Measurements from ENCODE around the gene GLYAT.

GLYAT gene

DNA sequence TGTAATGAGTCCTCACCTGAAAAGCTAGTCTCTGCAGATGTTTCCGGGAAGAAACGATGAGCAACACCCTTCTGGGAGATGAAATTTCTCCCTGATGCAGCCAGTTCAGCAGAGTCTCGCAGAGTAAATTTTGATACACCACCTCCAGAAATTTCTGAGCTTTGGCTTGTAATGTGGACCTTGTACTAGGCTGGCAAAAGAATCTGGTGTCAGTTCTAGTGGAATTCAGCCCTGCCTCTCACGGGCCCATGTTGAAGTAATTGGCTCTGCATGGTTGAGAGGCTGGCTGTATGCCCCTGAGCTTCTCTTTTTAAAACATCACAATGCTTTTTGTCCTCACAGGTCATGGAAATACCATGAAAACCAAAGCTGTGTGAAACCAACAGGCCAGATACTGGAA, at the start of gene GLYAT:
Gene GLYAT (minus strand): TSS at position 125 of the 400 bp plus-strand sequence. CDS start 7,447 bp downstream, outside the sequence.
- DNase-seq, result no peak

- no peak for DNase-seq
These were observed 49.6 kb upstream of the GLYAT start for GRCh38 chr11:58781345-58781744.

- DNase-seq, result no peak
These were observed 48.8 kb upstream of the GLYAT start for GRCh38 chr11:58780578-58780977.

GRCh38 chr11:58776891-58777710, 45.4 kb upstream of the GLYAT start:
- DNase-seq, result peak; percentile 73

DNA sequence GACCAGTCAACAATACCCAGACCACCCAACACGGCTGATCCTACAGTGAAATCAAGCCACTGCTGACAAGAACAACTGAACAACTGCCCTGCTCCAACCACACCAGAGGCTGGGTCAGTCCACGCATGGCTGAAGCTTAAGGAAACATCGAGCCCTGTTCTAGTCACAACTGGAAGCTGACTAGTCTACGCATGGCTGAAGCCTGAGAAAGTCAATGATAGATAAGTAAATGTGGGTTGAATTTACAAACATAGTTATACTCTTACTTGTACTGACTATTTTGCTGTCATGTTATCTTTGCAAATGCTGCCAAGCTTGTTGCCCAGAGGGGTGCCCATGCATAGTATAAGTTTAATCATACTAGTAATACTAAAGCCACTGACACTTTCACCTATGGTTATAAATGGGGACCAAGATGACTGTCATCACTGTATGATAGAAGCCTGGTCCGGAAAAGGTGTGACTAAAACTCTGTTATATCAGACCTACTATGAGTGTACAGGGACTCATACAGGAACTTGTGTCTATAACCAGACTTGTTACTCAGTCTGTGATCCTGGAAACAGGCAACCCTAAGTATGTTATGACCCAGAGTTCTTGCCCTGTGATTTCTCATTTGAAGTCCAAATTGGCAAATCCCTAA, 43.4 kb upstream of the GLYAT start:
- DNase-seq, result no peak

DNA sequence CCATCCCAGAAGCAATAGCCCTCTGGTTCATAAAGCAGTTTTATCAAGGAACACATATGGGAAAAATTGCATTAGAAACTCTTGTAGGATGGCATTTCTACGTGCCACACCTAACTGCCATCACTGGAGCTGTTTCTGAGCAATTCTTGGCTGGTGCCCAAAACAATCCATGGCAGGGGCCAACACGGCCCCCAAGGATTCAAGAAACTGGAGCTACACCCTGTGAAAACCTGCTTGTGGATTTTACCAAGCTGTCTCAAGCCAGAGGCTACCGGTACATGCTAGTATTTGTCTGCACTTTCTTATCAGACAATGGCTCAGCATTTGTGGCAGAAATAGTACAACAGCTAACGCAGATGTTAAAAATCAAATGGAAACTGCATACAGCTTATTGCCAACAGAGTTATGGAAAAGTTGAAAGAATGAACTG, 42.4 kb upstream of the GLYAT start:
- no peak for DNase-seq

DNA sequence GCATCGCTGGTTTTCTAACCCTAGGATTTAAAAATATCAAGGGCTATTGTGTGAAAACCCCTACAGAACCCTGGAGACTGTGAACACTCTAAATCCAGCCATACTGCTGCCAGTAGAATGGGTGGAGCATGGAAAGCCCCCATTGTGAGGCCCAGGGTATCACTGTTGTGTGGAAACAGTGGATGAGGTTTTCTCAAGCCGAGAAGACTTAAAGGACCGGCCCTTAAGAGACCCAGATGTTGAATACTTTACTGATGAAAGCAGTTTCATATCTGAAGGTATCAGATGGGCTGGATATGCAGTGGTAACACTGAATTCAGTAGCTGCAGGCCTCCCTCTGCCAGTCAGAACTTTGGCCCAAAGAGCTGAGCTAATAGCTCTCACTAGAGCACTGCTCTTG, 41.6 kb upstream of the GLYAT start:
- DNase-seq, result no peak

DNA sequence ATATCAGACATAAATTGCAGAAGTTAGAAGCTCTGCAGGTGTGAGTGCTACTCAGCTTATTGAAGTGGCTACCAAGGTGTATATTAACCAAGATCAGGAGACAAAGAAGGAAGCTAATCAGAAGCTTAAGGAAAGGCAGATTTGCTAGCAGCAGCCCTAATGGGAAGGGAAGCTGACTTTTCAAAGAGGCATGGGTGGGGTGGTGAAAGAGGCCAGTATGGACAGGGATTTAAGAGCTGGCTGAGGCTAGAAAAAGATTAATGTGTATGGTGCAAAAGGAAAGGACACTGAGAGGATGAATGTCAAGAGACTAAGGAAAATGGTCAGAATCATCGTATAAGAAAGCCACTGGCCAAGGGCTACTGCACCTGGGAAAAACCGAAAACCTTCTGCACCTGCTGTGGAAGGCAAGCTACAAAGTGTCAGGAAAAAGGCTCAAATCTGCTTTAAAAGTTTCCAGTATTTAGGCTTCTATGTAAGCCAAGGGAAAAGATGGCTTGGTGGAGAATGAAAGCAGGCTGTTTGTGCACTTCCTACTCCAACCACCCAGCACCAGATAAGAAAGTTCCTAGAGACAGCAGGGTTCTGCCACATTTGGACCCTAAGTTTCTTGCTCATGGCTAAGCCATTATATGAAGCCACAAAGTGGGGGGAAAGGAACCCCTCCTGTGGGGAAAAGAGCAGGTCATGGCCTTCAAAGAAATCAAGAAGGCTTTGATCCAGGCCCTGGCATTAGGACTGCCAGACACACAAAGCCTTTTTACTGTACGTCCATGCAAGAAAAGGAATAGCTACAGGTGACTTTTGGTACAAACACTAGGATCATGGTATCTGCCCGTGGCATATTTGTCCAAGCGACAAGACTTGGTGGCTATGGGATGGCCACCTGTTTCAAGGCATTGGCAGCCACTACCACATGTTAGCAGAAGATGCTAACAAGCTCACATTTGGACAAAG, 40.9 kb upstream of the GLYAT start:
- DNase-seq, result no peak

DNA sequence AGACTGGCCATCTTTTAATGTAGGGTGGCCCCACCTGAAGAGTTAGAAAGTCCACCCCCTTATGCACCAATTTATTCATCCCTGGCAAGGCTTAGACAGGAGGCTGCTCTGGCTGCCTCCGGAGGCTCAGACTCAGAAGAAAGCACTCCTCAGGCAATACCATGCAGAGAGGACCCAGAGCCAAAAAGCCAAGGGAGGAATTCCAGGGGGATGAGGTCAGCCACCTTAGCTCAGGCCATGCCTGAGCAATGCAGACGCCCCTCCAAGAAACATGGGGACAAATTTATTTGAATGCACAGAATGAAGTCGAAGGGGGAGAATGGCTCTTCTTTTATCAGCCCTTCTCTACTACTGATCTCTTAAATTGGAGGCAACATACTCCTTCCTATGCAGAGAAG, 39.7 kb upstream of the GLYAT start:
- DNase-seq, result no peak

DNA sequence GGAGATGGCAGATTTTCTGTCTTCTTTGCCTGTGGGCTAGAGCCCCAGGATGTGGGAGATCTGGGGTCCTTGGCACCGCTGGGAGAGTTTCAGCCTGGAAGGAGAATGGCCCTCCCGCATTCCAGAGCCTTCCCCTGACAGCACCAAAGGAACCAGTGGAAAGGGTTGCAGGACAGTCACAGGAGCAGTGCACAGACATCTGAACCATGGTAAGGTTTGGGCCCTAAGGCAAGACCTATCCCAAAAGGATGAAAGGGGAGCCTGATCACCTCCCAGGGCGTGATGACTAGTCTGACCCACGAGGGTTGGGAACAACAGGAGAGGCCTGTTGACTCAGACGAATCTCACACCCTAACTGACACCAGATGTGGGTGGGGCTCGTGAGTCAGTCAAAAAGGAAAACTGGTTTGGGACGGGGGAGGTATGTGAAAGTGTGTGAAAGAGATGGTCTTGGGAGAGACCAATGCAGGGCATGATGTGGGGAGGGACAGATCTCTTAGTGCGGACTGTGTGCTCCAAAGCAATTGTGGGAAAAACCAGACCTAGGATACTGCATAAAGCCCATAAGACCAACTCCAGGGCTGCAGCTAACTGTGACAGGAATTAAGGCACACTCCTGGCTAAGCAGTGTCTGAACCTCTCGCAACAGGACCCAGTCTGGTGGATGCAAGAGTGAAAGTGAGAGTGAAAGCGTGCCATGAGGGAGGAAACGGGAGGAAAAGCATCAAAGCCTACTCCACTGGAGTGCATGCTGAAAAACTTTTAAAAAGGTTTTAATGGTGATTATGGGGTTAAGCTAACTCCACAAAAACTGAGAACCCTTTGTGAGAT, 39.1 kb upstream of the GLYAT start:
- DNase-seq, result peak; percentile 10

DNA sequence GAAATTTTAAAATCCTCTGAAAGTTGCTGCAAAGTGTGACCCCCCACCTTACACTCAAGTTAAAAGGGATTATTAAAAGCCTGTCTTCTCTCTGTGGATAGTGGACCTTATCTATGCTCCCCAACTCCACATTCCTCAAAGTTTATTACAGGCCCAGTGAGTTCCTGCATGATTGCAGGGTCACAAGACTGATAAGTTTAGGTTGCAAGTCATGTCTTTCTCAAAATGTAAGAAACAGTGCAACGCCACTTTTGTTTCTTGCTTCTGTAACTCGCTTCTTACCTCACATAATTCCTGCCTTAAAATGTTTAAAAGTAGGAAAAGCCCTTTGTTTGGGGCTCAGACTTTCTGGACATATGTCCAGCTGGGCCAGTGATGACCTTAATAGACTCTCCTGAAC, 38.4 kb upstream of the GLYAT start:
- no peak for DNase-seq

- no peak for DNase-seq
These were observed 37.6 kb upstream of the GLYAT start for GRCh38 chr11:58769308-58769707.

DNA sequence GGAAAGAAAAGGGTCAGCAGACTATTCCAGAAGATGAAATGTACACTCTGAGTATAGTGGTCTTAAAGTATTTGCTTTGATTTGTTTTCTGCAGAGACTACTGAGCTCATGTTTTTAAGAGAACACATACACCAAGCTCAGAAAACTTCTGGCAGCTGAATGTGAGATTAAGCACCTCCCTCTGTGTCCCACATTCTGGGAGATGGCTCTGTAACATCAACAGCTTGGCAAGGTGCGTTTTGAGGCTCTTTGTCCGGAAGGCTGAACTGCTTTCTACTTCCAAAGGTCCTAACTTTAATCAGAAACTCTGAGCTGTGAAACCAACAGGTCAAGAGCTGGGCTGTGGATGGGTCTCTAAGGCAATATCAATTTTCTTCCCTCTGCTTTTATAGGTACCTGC, 36.4 kb upstream of the GLYAT start:
- no peak for DNase-seq

- no peak for DNase-seq
These were observed 33.3 kb upstream of the GLYAT start for GRCh38 chr11:58765078-58765477.

DNA sequence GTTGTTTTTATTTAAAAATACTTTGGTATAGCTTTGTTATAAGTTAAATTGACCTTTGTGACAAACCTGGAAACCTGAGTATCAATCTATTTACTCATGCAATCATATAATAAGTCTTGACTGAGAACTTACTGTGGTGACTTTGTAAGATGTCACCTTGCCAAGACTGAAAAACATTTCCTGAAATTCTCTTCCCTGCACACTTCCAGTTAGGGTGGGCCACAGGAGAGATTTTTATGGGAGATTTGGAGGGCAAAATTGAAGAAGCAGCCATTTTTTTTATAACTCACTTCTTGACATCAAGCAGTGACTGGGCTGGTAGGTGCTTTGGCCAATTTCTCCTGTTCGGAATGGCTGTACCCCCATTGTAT, 31.4 kb upstream of the GLYAT start:
- DNase-seq, result no peak

DNA sequence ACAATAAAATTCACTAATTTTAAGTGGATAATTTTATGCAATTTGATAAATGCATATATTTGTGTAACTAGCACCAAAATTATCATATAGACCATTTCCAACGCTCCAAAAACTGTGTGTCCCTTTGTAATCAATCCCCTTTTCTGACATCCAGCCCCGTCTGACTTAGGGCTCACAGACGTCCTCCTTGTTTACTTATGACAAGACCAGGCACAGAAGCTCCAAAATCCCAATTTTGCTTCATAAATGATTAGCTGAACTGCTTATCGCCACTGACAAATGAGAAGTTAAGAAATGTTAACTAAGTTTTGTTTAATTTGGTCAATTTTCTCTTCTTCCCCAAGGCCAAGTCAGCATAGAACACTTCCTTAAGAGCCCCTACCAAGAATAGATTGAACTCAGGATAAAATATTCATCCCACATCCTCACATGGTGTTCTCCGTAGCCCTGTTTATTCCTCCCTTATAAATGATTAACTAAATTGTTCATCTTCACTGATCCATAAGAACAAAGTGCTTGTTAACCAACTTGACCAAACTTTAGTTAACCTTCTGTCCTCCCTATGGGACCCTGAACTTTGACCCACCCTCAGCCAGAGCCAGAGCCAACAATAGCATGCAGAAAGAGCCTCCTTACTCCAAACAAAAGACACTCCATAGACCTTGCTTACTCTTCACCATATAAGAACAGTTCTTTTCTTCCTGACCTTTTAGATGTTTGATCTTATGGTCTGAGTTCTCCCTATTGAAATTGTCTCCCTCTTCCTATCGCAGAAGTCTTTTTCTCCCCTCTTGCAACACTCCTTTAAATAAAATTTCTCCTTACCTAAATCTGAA, 30.8 kb upstream of the GLYAT start:
- DNase-seq, result no peak

- no peak for DNase-seq
These were observed 25.7 kb upstream of the GLYAT start for GRCh38 chr11:58757439-58757838.

DNA sequence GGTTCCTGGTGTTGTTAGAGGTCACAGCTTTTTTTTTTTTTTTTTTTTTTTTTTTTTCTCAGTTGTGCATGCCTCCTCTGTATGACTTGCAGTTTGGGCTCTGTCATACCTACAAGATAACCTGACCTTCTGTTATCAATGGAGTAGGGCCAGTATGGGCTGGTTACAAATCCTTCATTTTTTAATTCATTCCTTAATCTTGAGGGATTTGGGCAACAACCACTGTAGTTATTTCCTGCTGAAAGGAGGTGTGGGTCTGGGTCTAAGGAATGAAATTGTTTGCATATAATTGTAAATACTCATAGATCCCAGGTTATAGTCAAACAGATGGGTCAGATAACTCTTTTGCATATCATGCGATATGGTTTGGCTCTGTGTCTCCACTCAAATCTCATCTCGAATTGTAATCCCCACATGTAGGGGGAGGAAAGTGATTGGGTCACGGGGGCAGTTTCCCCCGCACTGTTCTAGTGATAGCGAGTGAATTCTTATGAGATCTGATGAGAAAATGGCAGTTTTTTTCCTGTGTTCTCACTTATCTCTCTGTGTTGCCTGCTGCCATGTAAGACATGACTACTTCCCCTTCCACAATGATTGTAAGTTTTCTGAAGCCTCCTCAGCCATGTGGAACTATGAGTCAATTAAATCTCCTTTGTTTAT, 14.1 kb upstream of the GLYAT start:
- DNase-seq, result peak; percentile 52

DNA sequence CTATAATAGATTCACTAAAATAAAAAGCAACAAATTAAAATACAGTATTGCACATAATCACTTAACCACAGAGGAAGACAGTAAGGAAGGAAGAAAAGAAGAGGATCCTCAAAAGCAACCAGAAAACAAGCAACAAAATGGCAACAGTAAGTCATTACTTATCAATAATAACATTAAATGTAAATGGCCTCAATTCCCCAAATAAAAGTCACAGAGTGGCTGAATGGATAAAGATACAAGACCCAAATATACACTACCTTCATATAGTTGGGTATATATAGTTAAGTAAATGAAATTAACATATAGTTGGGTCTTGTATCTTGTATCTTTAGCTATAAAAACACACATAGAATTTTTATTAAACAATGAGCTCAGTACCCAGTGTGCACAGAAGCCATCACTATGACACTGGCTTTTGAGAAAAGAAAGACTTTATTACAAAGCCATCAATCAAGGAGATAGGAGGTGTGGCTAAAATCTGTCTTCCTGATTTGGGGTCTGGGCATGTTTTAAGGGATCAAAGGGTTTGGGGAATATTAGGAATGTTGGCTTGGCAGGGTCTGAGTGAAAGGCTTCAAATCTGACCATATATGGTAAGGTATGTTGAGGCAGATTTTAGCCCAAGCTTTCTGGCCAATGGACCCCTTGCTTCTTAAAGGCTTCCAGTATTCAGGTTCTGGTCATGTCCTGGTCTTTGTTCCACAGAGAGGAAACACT, 13.4 kb upstream of the GLYAT start:
- DNase-seq, result no peak

Measured in MV-4-11 (cell line).